Endothelial cell of umbilical vein (primary cell): Measurements from ENCODE around the gene LRRC28.

ENCODE experiments used
- CTCF ChIP-seq, 2 donors: IDR thresholded peaks; 1 replicate in 1 of 2; 2 replicates in 1 of 2; pipeline ENCODE4 v1.5.1; 2011; ENCODE audit warnings: low read length in 2 of 2, mild to moderate bottlenecking in 2 of 2, moderate library complexity in 2 of 2, control low read depth in 1 of 2, inconsistent platforms in 1 of 2, low read depth in 1 of 2; ENCODE audit not compliant: insufficient read depth in 1 of 2; ENCODE audit errors: extremely low read depth in 1 of 2
- EZH2 ChIP-seq: IDR thresholded peaks from 2 replicates; pipeline ENCODE4 v1.6.1; 2012; ENCODE audit warnings: borderline replicate concordance, low read depth, mild to moderate bottlenecking, moderate library complexity, low read length, inconsistent platforms; ENCODE audit not compliant: severe bottlenecking
- FOS ChIP-seq: IDR thresholded peaks from 2 replicates; pipeline ENCODE4 v1.6.1; 2011; ENCODE audit warnings: mild to moderate bottlenecking, low read length, moderate library complexity, borderline replicate concordance; ENCODE audit not compliant: insufficient read depth
- JUN ChIP-seq: IDR thresholded peaks from 2 replicates; pipeline ENCODE4 v1.6.1; 2011; ENCODE audit warnings: borderline replicate concordance, low read depth; ENCODE audit not compliant: insufficient read length, insufficient read depth
- MAX ChIP-seq: IDR thresholded peaks from 2 replicates; pipeline ENCODE4 v1.6.1; 2011; ENCODE audit not compliant: insufficient read depth, insufficient read length
- MYC ChIP-seq: IDR thresholded peaks from one replicate; pipeline ENCODE4 v1.6.1; 2011; ENCODE audit warnings: mild to moderate bottlenecking, low read depth, low read length
- POLR2A ChIP-seq: IDR thresholded peaks from 2 replicates; pipeline ENCODE4 v1.6.1; 2012; ENCODE audit warnings: low read depth, mild to moderate bottlenecking, control low read depth, low read length
- POLR2AphosphoS5 ChIP-seq: IDR thresholded peaks from 2 replicates; pipeline ENCODE4 v1.6.1; 2012; ENCODE audit warnings: low read depth, mild to moderate bottlenecking, control low read depth, low read length, moderate library complexity; ENCODE audit not compliant: insufficient read depth

- TF ChIP-seq CTCF (IDR thresholded peaks at IDR 0.05; ENCODE audit: extremely low read depth in 1 of 2, insufficient read depth in 1 of 2, low read depth in 1 of 2, low read length in 2 of 2): no peak
- TF ChIP-seq EZH2: no peak
- TF ChIP-seq POLR2A: no peak
- TF ChIP-seq FOS: no peak
- TF ChIP-seq POLR2AphosphoS5: no peak
- TF ChIP-seq MYC: no peak
- no peak for TF ChIP-seq JUN
- no peak for TF ChIP-seq MAX
Observed at GRCh38 chr15:99433757-99434450, 182.6 kb downstream of the LRRC28 start.
